ENCODE measurements around the gene CEP57L1.

DNA sequence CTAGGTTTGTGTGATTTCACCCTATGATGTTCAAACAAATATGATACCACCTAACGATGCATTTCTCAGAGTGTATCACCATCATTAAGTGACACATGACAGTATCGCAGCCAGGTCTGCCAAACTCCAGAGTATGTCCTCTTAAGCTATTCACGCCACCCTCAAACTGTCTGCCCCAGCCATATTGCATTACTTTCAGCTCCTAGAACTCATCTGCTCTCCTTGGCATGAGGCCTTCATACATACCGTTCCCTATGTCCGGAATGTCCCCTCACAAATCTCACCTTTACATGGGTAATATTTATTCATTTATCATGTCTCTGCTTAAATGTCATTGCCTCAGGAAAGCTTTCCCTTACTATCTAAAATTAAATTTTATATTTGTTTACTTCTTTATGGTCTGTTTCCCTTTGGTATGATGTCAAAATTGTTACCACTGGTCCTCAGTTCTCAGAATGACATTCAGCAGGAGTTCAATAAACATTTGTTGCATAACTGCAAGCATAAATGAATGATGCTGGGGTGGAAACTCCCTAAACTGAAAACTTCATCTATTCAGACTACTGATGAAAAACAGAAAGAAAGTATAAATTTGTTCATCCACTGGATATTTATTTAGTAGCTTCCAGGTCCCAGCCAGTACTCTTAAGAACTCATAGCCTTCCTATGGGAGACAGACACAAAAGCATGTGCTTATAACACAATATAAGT lies 3.8 kb upstream of the CEP57L1 start:
- no peak for TF ChIP-seq POLR2A (IDR thresholded peaks at IDR 0.05)
- TF ChIP-seq, protein P1, sequence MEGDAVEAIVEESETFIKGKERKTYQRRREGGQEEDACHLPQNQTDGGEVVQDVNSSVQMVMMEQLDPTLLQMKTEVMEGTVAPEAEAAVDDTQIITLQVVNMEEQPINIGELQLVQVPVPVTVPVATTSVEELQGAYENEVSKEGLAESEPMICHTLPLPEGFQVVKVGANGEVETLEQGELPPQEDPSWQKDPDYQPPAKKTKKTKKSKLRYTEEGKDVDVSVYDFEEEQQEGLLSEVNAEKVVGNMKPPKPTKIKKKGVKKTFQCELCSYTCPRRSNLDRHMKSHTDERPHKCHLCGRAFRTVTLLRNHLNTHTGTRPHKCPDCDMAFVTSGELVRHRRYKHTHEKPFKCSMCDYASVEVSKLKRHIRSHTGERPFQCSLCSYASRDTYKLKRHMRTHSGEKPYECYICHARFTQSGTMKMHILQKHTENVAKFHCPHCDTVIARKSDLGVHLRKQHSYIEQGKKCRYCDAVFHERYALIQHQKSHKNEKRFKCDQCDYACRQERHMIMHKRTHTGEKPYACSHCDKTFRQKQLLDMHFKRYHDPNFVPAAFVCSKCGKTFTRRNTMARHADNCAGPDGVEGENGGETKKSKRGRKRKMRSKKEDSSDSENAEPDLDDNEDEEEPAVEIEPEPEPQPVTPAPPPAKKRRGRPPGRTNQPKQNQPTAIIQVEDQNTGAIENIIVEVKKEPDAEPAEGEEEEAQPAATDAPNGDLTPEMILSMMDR (IDR thresholded peaks at IDR 0.05), result no peak
- no peak for TF ChIP-seq EP300 (IDR thresholded peaks at IDR 0.05)
- no peak for TF ChIP-seq POLR2AphosphoS5 (IDR thresholded peaks at IDR 0.05)
